T-cell (primary cell): ENCODE results near the gene AP5Z1. TPM values are rescaled to one million over a fixed set of nuclear protein-coding genes. Genes with fewer than 3 reads are reported as not detected.
A peak's percentile ranks its signal among the peaks of the same experiment; 100 is the strongest.

ENCODE experiments used
- ATAC-seq, 4 experiments: fragments of 200-7000 bp in 3 of 4; fragments of 150-1000 bp in 1 of 4; cut with Tn5 transposase; replicated peaks in 1 of 4; 1 replicate in 3 of 4; 2 replicates in 1 of 4; pipeline ENCODE4 v1.10.0; 2021; ENCODE audit warnings: moderate library complexity in 3 of 4, mild to moderate bottlenecking in 2 of 4, moderate number of reproducible peaks in 1 of 4
- CTCF ChIA-PET, 2 donors: fragments of 300-600 bp; sonication (Branson Sonifier 250); formaldehyde crosslinking; loops; one replicate each; lab custom pipeline; 2022; ENCODE audit warnings: antibody characterized with exemption in 2 of 2; lab: Charles Lee
- POLR2A ChIA-PET, 2 donors: fragments of 300-600 bp; sonication (Branson Sonifier 250); formaldehyde crosslinking; loops; one replicate each; lab custom pipeline; 2022; ENCODE audit warnings: antibody characterized with exemption in 2 of 2; lab: Charles Lee
- DNase-seq, 35 experiments: peaks; one replicate each; pipeline versions ENCODE4 v3.0.0 to v3.0.0-alpha.2; 2013 to 2023
- H3K27ac ChIP-seq: one replicate; pipeline ENCODE4 v1.5.1; 2013; ENCODE audit warnings: low read length
- H3K27me3 ChIP-seq, 2 experiments: replicated peaks in 1 of 2; 1 replicate in 1 of 2; 2 replicates in 1 of 2; pipeline versions ENCODE4 v1.6.1 to v1.7.0; 2013; ENCODE audit warnings: low read length in 1 of 2, mixed read lengths in 1 of 2; ENCODE audit not compliant: control insufficient read depth in 2 of 2, insufficient read depth in 2 of 2; ENCODE audit errors: extremely low read depth in 1 of 2
- H3K36me3 ChIP-seq, 2 donors: 1 replicate in 1 of 2; 2 replicates in 1 of 2; pipeline versions ENCODE4 v1.6.1 to v1.7.0; 2013; ENCODE audit warnings: low read length in 1 of 2; ENCODE audit not compliant: control insufficient read depth in 2 of 2, insufficient read depth in 1 of 2; ENCODE audit errors: extremely low read depth in 1 of 2
- H3K4me1 ChIP-seq, 2 experiments: 1 replicate in 1 of 2; 2 replicates in 1 of 2; pipeline versions ENCODE4 v1.6.1 to v1.7.0; 2013; ENCODE audit warnings: low read length in 2 of 2, mixed read lengths in 1 of 2; ENCODE audit not compliant: insufficient read depth in 2 of 2, control insufficient read depth in 1 of 2; ENCODE audit errors: extremely low read depth in 1 of 2
- H3K4me3 ChIP-seq, 2 donors: 1 replicate in 1 of 2; 2 replicates in 1 of 2; pipeline versions ENCODE4 v1.5.1 to v1.7.0; 2013; ENCODE audit warnings: mild to moderate bottlenecking in 2 of 2, low read length in 1 of 2, moderate library complexity in 1 of 2; ENCODE audit not compliant: control insufficient read depth in 1 of 2; ENCODE audit errors: extremely low read depth in 1 of 2
- H3K9me3 ChIP-seq: 2 replicates; pipeline ENCODE4 v1.7.0; 2013
- H3K27ac Mint-ChIP-seq, 2 donors: one replicate each; pipeline ENCODE4 v1.8.0; 2020 to 2021; ENCODE audit warnings: mild to moderate bottlenecking in 2 of 2, mixed read lengths in 2 of 2
- H3K27me3 Mint-ChIP-seq, 2 donors: one replicate each; pipeline ENCODE4 v1.8.0; 2021 to 2022; ENCODE audit warnings: mixed read lengths in 2 of 2
- H3K36me3 Mint-ChIP-seq: one replicate; pipeline ENCODE4 v1.8.0; 2021; ENCODE audit warnings: mixed read lengths
- H3K4me1 Mint-ChIP-seq, 3 donors: one replicate each; pipeline ENCODE4 v1.8.0; 2020 to 2022; ENCODE audit warnings: mixed read lengths in 3 of 3, mild to moderate bottlenecking in 1 of 3
- H3K4me3 Mint-ChIP-seq, 3 donors: one replicate each; pipeline ENCODE4 v1.8.0; 2020 to 2022; ENCODE audit warnings: mild to moderate bottlenecking in 3 of 3, mixed read lengths in 3 of 3, moderate library complexity in 3 of 3
- H3K9me3 Mint-ChIP-seq, 3 donors: one replicate each; pipeline ENCODE4 v1.8.0; 2020 to 2022; ENCODE audit warnings: mixed read lengths in 3 of 3
- WGBS: methylation state at CpG from one replicate; pipeline ENCODE4 v1.1.5; 2013; ENCODE audit warnings: missing lambda C conversion rate; ENCODE audit not compliant: insufficient coverage; 5-methylcytosine and 5-hydroxymethylcytosine counted together
- total RNA-seq, 35 experiments: library from RNA in 6 of 35; stranded (reverse) in 6 of 35; fragments of 120-200 nt in 1 of 35; gene quantifications; one replicate each; pipeline versions ENCODE4 v1.2.1 to v1.2.4 and lab custom pipeline; 2013 to 2026

Gene AP5Z1
- total RNA-seq, 5 donors from 2014 or later (not counting 1 experiment from before 2014, with no cell fraction given): 93.6 to 126 (median 110) TPM

DNA sequence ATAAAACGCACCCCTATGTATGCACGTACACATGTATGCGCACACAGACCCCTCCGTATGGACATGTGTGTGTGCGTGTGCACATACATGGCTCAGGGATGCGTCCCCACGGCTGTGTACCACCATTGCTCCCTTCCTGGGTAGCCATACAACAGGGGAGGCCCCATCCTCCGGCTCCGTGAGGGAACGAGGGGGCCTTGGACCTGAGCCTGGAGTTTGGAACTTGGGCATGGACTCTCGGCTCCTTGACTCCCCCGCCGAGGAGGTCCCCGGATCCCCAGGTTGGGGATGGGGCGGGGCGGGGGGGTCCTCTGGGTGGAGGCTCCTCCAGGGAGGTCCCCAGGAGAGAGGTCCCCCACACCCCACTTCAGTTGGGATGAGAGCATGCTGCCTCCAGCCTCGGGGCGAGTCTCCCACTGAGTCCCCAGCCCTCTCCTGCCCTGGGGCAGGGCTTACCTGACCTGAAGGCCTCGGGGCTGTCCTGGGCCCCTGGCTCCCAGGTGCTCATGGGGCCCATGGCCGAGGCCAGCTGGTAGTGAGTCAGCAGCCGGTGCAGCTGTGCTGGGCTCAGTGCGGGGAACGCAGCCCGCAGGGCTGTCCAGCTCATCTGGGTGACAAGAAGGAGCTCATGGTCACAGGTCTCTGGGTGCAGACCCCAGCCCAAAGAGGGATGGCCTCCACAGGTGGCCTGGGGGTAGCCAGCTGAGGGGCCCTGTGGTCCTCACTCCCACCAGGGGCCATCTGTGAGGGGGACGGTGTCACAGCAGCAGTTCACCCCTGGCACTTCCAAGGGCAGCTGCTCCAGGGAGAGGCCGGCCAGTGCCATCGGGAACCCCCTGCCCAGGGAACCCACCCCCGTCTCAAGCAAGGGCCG lies 29.9 kb downstream of the AP5Z1 start:
- Histone ChIP-seq H3K9me3 (no peaks in the 10 kb centered on the region), H3K4me3 (no peak overlapping the region), H3K4me1 (peaks cover 0 to 17% of the 10 kb centered on the region in 2 experiments), H3K27ac (no peak overlapping the region), H3K36me3 (no peaks in the 10 kb centered on the region), H3K27me3 (peaks cover 0 to 24% of the 10 kb centered on the region in 2 experiments)
- DNase-seq: no peak
- 81% methylated on average over 21 of the region's 29 CpGs for WGBS
- no peak overlapping the region for H3K4me3 Mint-ChIP-seq
- H3K4me1 Mint-ChIP-seq: peaks cover 0 to 8% (median 7%) of the 10 kb centered on the region in 3 donors
- H3K27me3 Mint-ChIP-seq: peaks cover 4 to 18% of the 10 kb centered on the region in 2 donors
- H3K36me3 Mint-ChIP-seq: no peaks in the 10 kb centered on the region
- ATAC-seq: no peak
- ChIA-PET POLR2A (no interaction called here), CTCF (no interaction called here)
- no peaks in the 10 kb centered on the region for H3K9me3 Mint-ChIP-seq
- H3K27ac Mint-ChIP-seq: no peak overlapping the region

DNA sequence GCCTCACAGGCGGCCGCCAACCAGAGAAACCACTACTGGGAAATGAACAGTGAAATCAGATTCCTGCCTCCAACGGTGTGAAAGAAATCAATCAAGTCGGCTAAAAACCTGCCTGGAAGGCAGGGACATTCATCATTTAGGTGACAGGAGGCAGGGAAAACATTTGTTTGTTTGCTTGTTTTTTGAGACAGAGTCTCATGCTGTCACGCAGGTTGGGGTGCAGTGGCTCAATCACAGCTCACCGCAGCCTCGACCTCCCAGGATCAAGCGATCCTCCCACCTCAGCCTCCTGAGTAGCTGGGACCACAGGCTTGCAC lies 30.5 kb downstream of the AP5Z1 start:
- Histone ChIP-seq H3K9me3 (no peaks in the 10 kb centered on the region), H3K36me3 (no peaks in the 10 kb centered on the region), H3K27ac (no peak overlapping the region), H3K4me1 (peaks cover 0 to 20% of the 10 kb centered on the region in 2 experiments), H3K4me3 (no peak overlapping the region), H3K27me3 (peaks cover 0 to 30% of the 10 kb centered on the region in 2 experiments)
- H3K27ac Mint-ChIP-seq: no peak overlapping the region
- peaks cover 0 to 10% (median 9%) of the 10 kb centered on the region in 3 donors for H3K4me1 Mint-ChIP-seq
- POLR2A ChIA-PET: no interaction called here
- no peak overlapping the region for H3K4me3 Mint-ChIP-seq
- no peak for ATAC-seq
- DNase-seq: no peak
- peaks cover 4 to 20% of the 10 kb centered on the region in 2 donors for H3K27me3 Mint-ChIP-seq
- WGBS: 69% methylated on average over 4 of the region's 8 CpGs
- CTCF ChIA-PET: no interaction called here
- no peaks in the 10 kb centered on the region for H3K36me3 Mint-ChIP-seq
- no peaks in the 10 kb centered on the region for H3K9me3 Mint-ChIP-seq

DNA sequence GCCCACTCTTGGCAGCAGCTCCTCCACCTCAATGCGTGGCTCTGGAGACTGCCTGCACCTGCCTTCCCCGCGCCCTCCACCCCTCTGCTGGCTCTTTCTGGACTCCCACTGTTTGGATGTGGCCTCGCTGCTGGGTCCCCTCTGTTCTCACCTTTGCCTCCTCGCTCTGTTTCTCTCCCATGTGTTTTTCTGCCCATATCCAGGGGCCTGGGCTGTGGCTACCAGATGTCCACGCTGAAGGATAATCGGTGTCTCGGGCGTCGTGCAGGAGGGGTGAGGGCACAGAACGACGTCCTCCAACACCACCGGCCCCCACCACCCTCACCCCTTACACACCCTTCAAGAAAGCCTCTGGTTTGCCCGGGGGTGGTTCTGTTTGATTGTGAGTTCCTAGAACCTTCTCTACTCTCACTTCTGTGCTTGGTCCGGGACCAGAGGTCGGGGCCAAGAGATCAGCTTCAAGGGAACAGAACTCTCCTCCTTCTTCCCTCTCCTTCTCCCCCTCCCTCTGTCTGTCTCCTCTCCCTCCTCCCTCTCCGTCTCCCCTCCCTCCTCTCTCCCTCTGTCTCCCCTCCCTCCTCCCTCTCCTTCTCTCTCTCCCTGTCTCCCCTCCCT lies 31.7 kb downstream of the AP5Z1 start:
- ChIA-PET CTCF (no interaction called here), POLR2A (no interaction called here)
- WGBS: 78% methylated on average over 12 of the region's 17 CpGs
- Histone ChIP-seq H3K9me3 (no peaks in the 10 kb centered on the region), H3K27me3 (peaks cover 0 to 36% of the 10 kb centered on the region in 2 experiments), H3K4me3 (no peak overlapping the region), H3K36me3 (no peaks in the 10 kb centered on the region), H3K4me1 (peaks cover 0 to 20% of the 10 kb centered on the region in 2 experiments), H3K27ac (no peak overlapping the region)
- no peak for ATAC-seq
- DNase-seq: no peak
- Mint-ChIP-seq H3K27ac (peak overlapping the region in 1 of 2 donors; percentile 22), H3K4me1 (peaks cover 0 to 10% (median 9%) of the 10 kb centered on the region in 3 donors), H3K4me3 (peak overlapping the region in 1 of 3 donors; percentile 54), H3K27me3 (peaks cover 4 to 20% of the 10 kb centered on the region in 2 donors), H3K36me3 (no peaks in the 10 kb centered on the region), H3K9me3 (no peaks in the 10 kb centered on the region)

- Histone ChIP-seq H3K27me3 (peaks cover 0 to 40% of the 10 kb centered on the region in 2 experiments), H3K9me3 (no peaks in the 10 kb centered on the region), H3K4me1 (peaks cover 0 to 20% of the 10 kb centered on the region in 2 experiments), H3K27ac (no peak overlapping the region), H3K4me3 (no peak overlapping the region), H3K36me3 (no peaks in the 10 kb centered on the region)
- 14% methylated on average over 5 of the region's 5 CpGs for WGBS
- Mint-ChIP-seq H3K4me3 (peak overlapping the region in 1 of 3 donors; percentile 54), H3K27me3 (peaks cover 4 to 22% of the 10 kb centered on the region in 2 donors), H3K4me1 (peaks cover 0 to 10% (median 9%) of the 10 kb centered on the region in 3 donors), H3K36me3 (no peaks in the 10 kb centered on the region), H3K27ac (no peak overlapping the region), H3K9me3 (no peaks in the 10 kb centered on the region)
- DNase-seq (no peak), ATAC-seq (no peak)
- ChIA-PET POLR2A (no interaction called here), CTCF (interaction anchor here in 1 of 2 donors (1.0 kb wide), 1 partner anchor 11 kb away, joined by 3 read pairs; no protein-coding TSS in a partner anchor)
Measured at GRCh38 chr7:4807598-4808016, 32.2 kb downstream of the AP5Z1 start.

DNA sequence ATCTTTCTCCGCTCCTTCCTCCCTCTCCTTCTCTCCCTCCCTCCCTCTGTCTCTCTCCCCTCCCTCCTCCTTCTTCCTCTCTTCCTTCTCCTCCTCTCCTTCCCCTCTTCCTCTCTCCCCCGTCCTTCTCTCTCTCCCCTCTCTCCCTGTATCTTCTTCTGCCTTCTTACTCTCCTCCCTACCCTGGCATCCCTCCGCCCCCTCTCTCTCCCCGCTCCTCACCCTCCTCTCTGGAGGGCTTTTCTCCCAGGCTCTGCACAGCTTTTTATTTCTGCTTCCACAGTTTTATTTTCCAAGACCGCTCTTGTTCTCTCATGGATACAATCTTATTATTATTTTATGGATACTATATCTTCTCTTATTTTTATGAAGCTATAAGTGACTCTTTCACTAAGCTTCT lies 32.6 kb downstream of the AP5Z1 start:
- H3K4me3 Mint-ChIP-seq: peak overlapping the region in 1 of 3 donors; percentile 54
- CTCF ChIA-PET: interaction anchor here in 1 of 2 donors (1.0 kb wide), 1 partner anchor 11 kb away, joined by 3 read pairs; no protein-coding TSS in a partner anchor
- ATAC-seq: no peak

DNA sequence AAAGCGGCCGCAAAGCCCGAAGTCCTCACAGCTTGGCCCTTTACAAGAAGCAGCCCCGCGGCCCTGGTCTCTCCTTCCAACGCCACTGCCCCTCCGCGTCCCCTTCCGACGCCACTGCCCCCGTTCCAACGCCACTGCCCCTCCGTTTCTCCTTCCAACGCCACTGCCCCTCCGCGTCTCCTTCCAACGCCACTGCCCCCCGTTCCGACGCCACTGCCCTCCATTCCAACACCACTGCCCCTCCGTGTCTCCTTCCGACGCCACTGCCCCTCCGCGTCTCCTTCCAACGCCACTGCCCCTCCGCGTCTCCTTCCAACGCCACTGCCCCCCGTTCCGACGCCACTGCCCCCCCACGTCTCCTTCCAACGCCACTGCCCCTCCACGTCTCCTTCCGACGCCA lies 33.1 kb downstream of the AP5Z1 start:
- H3K4me3 Mint-ChIP-seq: peak overlapping the region in 1 of 3 donors; percentile 54
- no peak overlapping the region for H3K27ac ChIP-seq
- ChIA-PET CTCF (interaction anchor here in 1 of 2 donors (1.0 kb wide), 1 partner anchor 12 kb away, joined by 3 read pairs; no protein-coding TSS in a partner anchor), POLR2A (no interaction called here)
- H3K27ac Mint-ChIP-seq: no peak overlapping the region
- H3K27me3 Mint-ChIP-seq: peaks cover 4 to 31% of the 10 kb centered on the region in 2 donors
- ATAC-seq: no peak
- no peaks in the 10 kb centered on the region for H3K36me3 Mint-ChIP-seq
- H3K4me1 Mint-ChIP-seq: peaks cover 0 to 10% (median 9%) of the 10 kb centered on the region in 3 donors
- H3K4me1 ChIP-seq: peaks cover 0 to 20% of the 10 kb centered on the region in 2 experiments
- no peak for DNase-seq
- no peak overlapping the region for H3K4me3 ChIP-seq
- 87% methylated on average over 28 of the region's 37 CpGs for WGBS
- no peaks in the 10 kb centered on the region for H3K9me3 Mint-ChIP-seq
- H3K9me3 ChIP-seq: no peaks in the 10 kb centered on the region
- H3K27me3 ChIP-seq: peaks cover 0 to 48% of the 10 kb centered on the region in 2 experiments
- H3K36me3 ChIP-seq: no peaks in the 10 kb centered on the region

More for the DNA sequence above, 32.6 kb downstream of the AP5Z1 start:
- no peaks in the 10 kb centered on the region for H3K36me3 Mint-ChIP-seq
- POLR2A ChIA-PET: no interaction called here
- no peaks in the 10 kb centered on the region for H3K36me3 ChIP-seq
- no peaks in the 10 kb centered on the region for H3K9me3 ChIP-seq
- H3K27ac ChIP-seq: no peak overlapping the region
- no peak overlapping the region for H3K4me3 ChIP-seq
- H3K27ac Mint-ChIP-seq: no peak overlapping the region
- 71% methylated on average over 1 of the region's 5 CpGs for WGBS
- H3K27me3 ChIP-seq: peaks cover 0 to 42% of the 10 kb centered on the region in 2 experiments
- H3K4me1 Mint-ChIP-seq: peaks cover 0 to 10% (median 9%) of the 10 kb centered on the region in 3 donors
- peaks cover 0 to 20% of the 10 kb centered on the region in 2 experiments for H3K4me1 ChIP-seq
- no peak for DNase-seq
- H3K9me3 Mint-ChIP-seq: no peaks in the 10 kb centered on the region
- H3K27me3 Mint-ChIP-seq: peaks cover 4 to 26% of the 10 kb centered on the region in 2 donors
